ENCODE results near the gene PTPRCAP.

- no peak for TF ChIP-seq CTCF (IDR thresholded peaks at IDR 0.05; ENCODE audit: low read depth, low read length, missing input control)
- no peak for TF ChIP-seq TAF1 (conservative IDR thresholded peaks at IDR 0.05)
- no peak for TF ChIP-seq RAD21 (IDR thresholded peaks at IDR 0.05)
- no peak for TF ChIP-seq MAX (IDR thresholded peaks at IDR 0.05)
Observed at GRCh38 chr11:67468456-67468758, 30.9 kb upstream of the PTPRCAP start.

Measured in liver (tissue), 3 donors.